ENCODE results near the gene SHANK2. TPM values are rescaled to one million over a fixed set of nuclear protein-coding genes. Genes with fewer than 3 reads are reported as not detected.

The SHANK2 gene
- total RNA-seq, 1 donor from 2014 or later: 10.0 TPM

GRCh38 chr11:71212871-71213559 lies 39.4 kb downstream of the SHANK2 start:
- H3K27me3 Mint-ChIP-seq (ENCODE audit: low read depth): peaks cover 15% of the 10 kb centered on the region
- H3K9me3 Mint-ChIP-seq: no peaks in the 10 kb centered on the region
- no peak for TF ChIP-seq CTCF (conservative IDR thresholded peaks at IDR 0.05)
- no peak overlapping the region for H3K27ac Mint-ChIP-seq (ENCODE audit: unreplicated experiment)
- DNase-seq (ENCODE audit: low read depth, low spot score): no peak
- no peaks in the 10 kb centered on the region for H3K4me1 Mint-ChIP-seq
- no peak overlapping the region for H3K4me3 Mint-ChIP-seq
- H3K36me3 Mint-ChIP-seq (ENCODE audit: low read depth): no peaks in the 10 kb centered on the region

GRCh38 chr11:71211631-71212030 lies 40.7 kb downstream of the SHANK2 start:
- H3K27me3 Mint-ChIP-seq (ENCODE audit: low read depth): peaks cover 15% of the 10 kb centered on the region
- H3K4me3 Mint-ChIP-seq: no peak overlapping the region
- no peak for DNase-seq (ENCODE audit: low read depth, low spot score)
- no peak overlapping the region for H3K27ac Mint-ChIP-seq (ENCODE audit: unreplicated experiment)
- H3K36me3 Mint-ChIP-seq (ENCODE audit: low read depth): no peaks in the 10 kb centered on the region
- no peaks in the 10 kb centered on the region for H3K4me1 Mint-ChIP-seq
- H3K9me3 Mint-ChIP-seq: no peaks in the 10 kb centered on the region
- no peak for TF ChIP-seq CTCF (conservative IDR thresholded peaks at IDR 0.05)

- H3K4me1 Mint-ChIP-seq: peaks cover 3% of the 10 kb centered on the region
- DNase-seq (ENCODE audit: low read depth, low spot score): no peak
- H3K27me3 Mint-ChIP-seq (ENCODE audit: low read depth): peaks cover 15% of the 10 kb centered on the region
- H3K36me3 Mint-ChIP-seq (ENCODE audit: low read depth): no peaks in the 10 kb centered on the region
- no peaks in the 10 kb centered on the region for H3K9me3 Mint-ChIP-seq
- no peak for TF ChIP-seq CTCF (conservative IDR thresholded peaks at IDR 0.05)
- H3K4me3 Mint-ChIP-seq: no peak overlapping the region
- H3K27ac Mint-ChIP-seq (ENCODE audit: unreplicated experiment): no peak overlapping the region
Observed at GRCh38 chr11:71210861-71211260, 41.5 kb downstream of the SHANK2 start.

- no peak for DNase-seq (ENCODE audit: low read depth, low spot score)
- Mint-ChIP-seq H3K27me3 (ENCODE audit: low read depth) (peaks cover 15% of the 10 kb centered on the region), H3K4me1 (peaks cover 3% of the 10 kb centered on the region), H3K4me3 (no peak overlapping the region), H3K36me3 (ENCODE audit: low read depth) (no peaks in the 10 kb centered on the region), H3K9me3 (no peaks in the 10 kb centered on the region), H3K27ac (ENCODE audit: unreplicated experiment) (no peak overlapping the region)
- no peak for TF ChIP-seq CTCF (conservative IDR thresholded peaks at IDR 0.05)
Observed at GRCh38 chr11:71209656-71210055, 42.7 kb downstream of the SHANK2 start.

- peaks cover 15% of the 10 kb centered on the region for H3K27me3 Mint-ChIP-seq (ENCODE audit: low read depth)
- no peak for DNase-seq (ENCODE audit: low read depth, low spot score)
- H3K36me3 Mint-ChIP-seq (ENCODE audit: low read depth): no peaks in the 10 kb centered on the region
- H3K4me3 Mint-ChIP-seq: no peak overlapping the region
- TF ChIP-seq CTCF (conservative IDR thresholded peaks at IDR 0.05): no peak
- H3K9me3 Mint-ChIP-seq: no peaks in the 10 kb centered on the region
- H3K27ac Mint-ChIP-seq (ENCODE audit: unreplicated experiment): no peak overlapping the region
- H3K4me1 Mint-ChIP-seq: peaks cover 3% of the 10 kb centered on the region
Observed at GRCh38 chr11:71209181-71209580, 43.2 kb downstream of the SHANK2 start.

Measured in neural crest cell (in vitro differentiated cells).